Measurements from ENCODE around the gene KRTAP5-5. TPM values are rescaled to one million over a fixed set of nuclear protein-coding genes. Genes with fewer than 3 reads are reported as not detected.

Gene KRTAP5-5
- total and polyA plus RNA-seq, 2 donors (not counting 1 experiment from before 2014, with no cell fraction given) = not detected

DNA sequence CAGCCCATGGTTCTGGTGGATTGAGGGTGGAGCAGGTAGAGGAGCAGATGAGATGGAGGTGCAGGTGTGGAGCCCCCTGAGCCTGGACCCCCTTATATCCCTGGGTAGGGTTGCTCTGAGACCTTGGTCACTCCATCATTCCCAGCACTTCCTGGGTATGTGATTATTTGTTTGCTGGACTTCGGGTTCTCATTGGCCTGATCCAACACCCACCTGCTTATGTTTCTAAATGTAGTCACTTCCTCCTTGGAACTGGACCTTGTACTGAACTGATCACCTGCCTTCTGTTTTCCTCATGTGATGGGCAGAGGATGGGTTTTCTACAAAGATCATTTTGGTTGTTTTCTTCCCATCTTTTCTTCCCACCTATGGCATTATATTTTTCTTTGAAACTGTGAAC is 7.5 kb upstream of the KRTAP5-5 start, which contains the start of gene KRTAP5-4:
Gene KRTAP5-4, minus strand, starts transcription at position 53 of the 400 bp plus-strand sequence. Its CDS starts 45 bp downstream, at position 8.
- H3K4me3 ChIP-seq (ENCODE audit: control extremely low read depth in 1 of 5, extremely low read depth in 1 of 5, insufficient read depth in 1 of 5, low read depth in 2 of 5, low read length in 4 of 5) = no peak within 1 kb of the TSS
- H3K4me3 Mint-ChIP-seq = no peak within 1 kb of the TSS
- no peak within 1 kb of the TSS for H3K9ac ChIP-seq (ENCODE audit: low read length)
- H4K20me1 ChIP-seq (ENCODE audit: control insufficient read depth, insufficient read depth, low read length, poor library complexity, severe bottlenecking) = no peaks in the 10 kb centered on the region
- H3K4me1 ChIP-seq (ENCODE audit: control insufficient read depth in 2 of 2, insufficient read depth in 2 of 2, low read length in 2 of 2) = no peaks in the 10 kb centered on the region
- WGBS (ENCODE audit: insufficient coverage) = no CpG with 5 or more reads among the region's 1 CpG
- H3K36me3 ChIP-seq (replicated peaks in 1 of 2; ENCODE audit: control extremely low read depth in 1 of 2, control insufficient read depth in 1 of 2, extremely low read depth in 1 of 2, insufficient read depth in 2 of 2, low read length in 1 of 2) = no peaks in the 10 kb centered on the region
- H3K9me3 Mint-ChIP-seq (ENCODE audit: insufficient read depth) = no peaks in the 10 kb centered on the region
- peaks cover 0 to 2% (median 0%) of the 10 kb centered on the region in 4 experiments for H3K27me3 ChIP-seq (replicated peaks in 1 of 4; ENCODE audit: control extremely low read depth in 1 of 4, control insufficient read depth in 3 of 4, insufficient read depth in 4 of 4, low read length in 3 of 4)
- ATAC-seq (ENCODE audit: low read depth) (no peak), DNase-seq (no peak)
- no peak within 1 kb of the TSS for H3K4me2 ChIP-seq (replicated peaks; ENCODE audit: low read depth, low read length, poor library complexity, severe bottlenecking)
- H3K79me2 ChIP-seq (ENCODE audit: control insufficient read depth, insufficient read depth, low read length) = no peaks in the 10 kb centered on the region
- peaks cover 5% of the 10 kb centered on the region for H3K4me1 Mint-ChIP-seq
- H3K9me3 ChIP-seq (ENCODE audit: control extremely low read depth in 1 of 3, control insufficient read depth in 2 of 3, insufficient read depth in 1 of 3, low read length in 2 of 3) = no peaks in the 10 kb centered on the region
- POLR2A ChIA-PET = no interaction called here
- H3K27ac ChIP-seq (ENCODE audit: low read length in 2 of 2) = no peak within 1 kb of the TSS
- CTCF ChIA-PET = no interaction called here
- peaks cover 24% of the 10 kb centered on the region for H3K27me3 Mint-ChIP-seq
- intact Hi-C loops (cut with micrococcal nuclease) = no loop called here
- peak within 1 kb of the TSS; percentile 1 for H3K27ac Mint-ChIP-seq
- H2AFZ ChIP-seq (ENCODE audit: insufficient read depth, low read depth, low read length, poor library complexity, severe bottlenecking) = no peak within 1 kb of the TSS
- TF ChIP-seq, protein P1, sequence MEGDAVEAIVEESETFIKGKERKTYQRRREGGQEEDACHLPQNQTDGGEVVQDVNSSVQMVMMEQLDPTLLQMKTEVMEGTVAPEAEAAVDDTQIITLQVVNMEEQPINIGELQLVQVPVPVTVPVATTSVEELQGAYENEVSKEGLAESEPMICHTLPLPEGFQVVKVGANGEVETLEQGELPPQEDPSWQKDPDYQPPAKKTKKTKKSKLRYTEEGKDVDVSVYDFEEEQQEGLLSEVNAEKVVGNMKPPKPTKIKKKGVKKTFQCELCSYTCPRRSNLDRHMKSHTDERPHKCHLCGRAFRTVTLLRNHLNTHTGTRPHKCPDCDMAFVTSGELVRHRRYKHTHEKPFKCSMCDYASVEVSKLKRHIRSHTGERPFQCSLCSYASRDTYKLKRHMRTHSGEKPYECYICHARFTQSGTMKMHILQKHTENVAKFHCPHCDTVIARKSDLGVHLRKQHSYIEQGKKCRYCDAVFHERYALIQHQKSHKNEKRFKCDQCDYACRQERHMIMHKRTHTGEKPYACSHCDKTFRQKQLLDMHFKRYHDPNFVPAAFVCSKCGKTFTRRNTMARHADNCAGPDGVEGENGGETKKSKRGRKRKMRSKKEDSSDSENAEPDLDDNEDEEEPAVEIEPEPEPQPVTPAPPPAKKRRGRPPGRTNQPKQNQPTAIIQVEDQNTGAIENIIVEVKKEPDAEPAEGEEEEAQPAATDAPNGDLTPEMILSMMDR (IDR thresholded peaks at IDR 0.05) = no peak

DNA sequence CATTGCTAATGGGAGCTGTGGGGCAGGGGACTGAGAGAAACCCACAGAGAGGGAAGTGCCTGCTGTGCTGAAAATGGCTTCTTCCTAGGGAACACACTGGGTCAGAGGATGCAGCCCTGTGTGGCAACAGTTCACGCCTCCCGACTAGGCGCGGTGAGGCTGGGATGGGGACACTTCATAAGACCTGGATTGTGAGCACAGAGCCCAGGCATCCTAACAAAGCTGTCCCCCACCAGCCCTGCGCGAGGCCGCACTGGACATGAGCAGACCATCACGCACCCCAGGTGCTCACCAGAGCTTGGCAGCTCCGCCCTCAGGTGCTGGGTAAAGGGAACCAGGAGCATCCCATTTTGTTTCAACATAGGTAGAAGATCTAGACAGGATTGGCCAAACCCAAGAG is 5.9 kb upstream of the KRTAP5-5 start:
- TF ChIP-seq, protein P1 (IDR thresholded peaks at IDR 0.05) = no peak
- Mint-ChIP-seq H3K4me1 (peaks cover 5% of the 10 kb centered on the region), H3K4me3 (no peak overlapping the region), H3K27me3 (peaks cover 22% of the 10 kb centered on the region), H3K27ac (no peak overlapping the region), H3K9me3 (ENCODE audit: insufficient read depth) (no peaks in the 10 kb centered on the region)
- Histone ChIP-seq H3K79me2 (ENCODE audit: control insufficient read depth, insufficient read depth, low read length) (no peaks in the 10 kb centered on the region), H3K9ac (ENCODE audit: low read length) (no peak overlapping the region), H3K4me2 (replicated peaks; ENCODE audit: low read depth, low read length, poor library complexity, severe bottlenecking) (no peak overlapping the region), H4K20me1 (ENCODE audit: control insufficient read depth, insufficient read depth, low read length, poor library complexity, severe bottlenecking) (no peaks in the 10 kb centered on the region), H3K9me3 (ENCODE audit: control extremely low read depth in 1 of 3, control insufficient read depth in 2 of 3, insufficient read depth in 1 of 3, low read length in 2 of 3) (no peaks in the 10 kb centered on the region), H3K4me3 (ENCODE audit: control extremely low read depth in 1 of 5, extremely low read depth in 1 of 5, insufficient read depth in 1 of 5, low read depth in 2 of 5, low read length in 4 of 5) (no peak overlapping the region), H3K36me3 (replicated peaks in 1 of 2; ENCODE audit: control extremely low read depth in 1 of 2, control insufficient read depth in 1 of 2, extremely low read depth in 1 of 2, insufficient read depth in 2 of 2, low read length in 1 of 2) (no peaks in the 10 kb centered on the region), H3K27me3 (replicated peaks in 1 of 4; ENCODE audit: control extremely low read depth in 1 of 4, control insufficient read depth in 3 of 4, insufficient read depth in 4 of 4, low read length in 3 of 4) (peaks cover 0 to 9% (median 0%) of the 10 kb centered on the region in 4 experiments), H3K4me1 (ENCODE audit: control insufficient read depth in 2 of 2, insufficient read depth in 2 of 2, low read length in 2 of 2) (peaks cover 2% of the 10 kb centered on the region in 2 donors), H2AFZ (ENCODE audit: insufficient read depth, low read depth, low read length, poor library complexity, severe bottlenecking) (no peak overlapping the region), H3K27ac (ENCODE audit: low read length in 2 of 2) (no peak overlapping the region)
- WGBS (ENCODE audit: insufficient coverage) = 91% methylated on average over 9 of the region's 9 CpGs
- intact Hi-C loops (cut with micrococcal nuclease) = no loop called here
- CTCF ChIA-PET = interaction anchor here (0.8 to 1.0 kb wide), 2 partner anchors 28 to 789 kb away, joined by 3 to 4 read pairs; no protein-coding TSS in a partner anchor
- no peak for ATAC-seq (ENCODE audit: low read depth)
- DNase-seq = no peak
- POLR2A ChIA-PET = no interaction called here

Measured in B cell (primary cell).